NCI-H524 (cell line): ENCODE data around the gene PAWR.
"Not testable (repeated sequence)": the region's sequence is repeated elsewhere in the genome, so short reads cannot be mapped to it uniquely, and the experiment has no call there.

Experiments used
- DNase-seq, 2 experiments: peaks; one replicate each; lab custom pipeline; 2025; lab: John Stamatoyannopoulos, UW

Gene PAWR

GRCh38 chr12:79591988-79592387 lies 98.8 kb downstream of the PAWR start:
- DNase-seq: no peak

- DNase-seq: no peak
These were observed 100.0 kb downstream of the PAWR start for GRCh38 chr12:79590751-79591150.

- DNase-seq: no peak
These were observed 103.4 kb downstream of the PAWR start for GRCh38 chr12:79587368-79587767.

- DNase-seq: no peak
These were observed 105.6 kb downstream of the PAWR start for GRCh38 chr12:79585147-79585546.

- DNase-seq: no peak
These were observed 116.9 kb downstream of the PAWR start for GRCh38 chr12:79573820-79574219.

- no peak for DNase-seq
These were observed 121.1 kb downstream of the PAWR start for GRCh38 chr12:79569679-79570078.

GRCh38 chr12:79567175-79567563 lies 123.6 kb downstream of the PAWR start:
- DNase-seq: no peak

- no peak for DNase-seq
These were observed 124.2 kb downstream of the PAWR start for GRCh38 chr12:79566452-79567174.

GRCh38 chr12:79564727-79565350 lies 125.9 kb downstream of the PAWR start:
- not testable (repeated sequence) for DNase-seq

- no peak for DNase-seq
These were observed 127.6 kb downstream of the PAWR start for GRCh38 chr12:79563021-79563740.

GRCh38 chr12:79561401-79562132 lies 129.2 kb downstream of the PAWR start:
- no peak for DNase-seq

- DNase-seq: no peak
These were observed 130.4 kb downstream of the PAWR start for GRCh38 chr12:79560225-79560889.

GRCh38 chr12:79559591-79559990 lies 131.2 kb downstream of the PAWR start:
- no peak for DNase-seq

GRCh38 chr12:79558924-79559469 lies 131.8 kb downstream of the PAWR start:
- DNase-seq: no peak

GRCh38 chr12:79557690-79558315 lies 133.0 kb downstream of the PAWR start:
- DNase-seq: no peak

- peak in 1 of 2 experiments; percentile 24 for DNase-seq
These were observed 135.5 kb downstream of the PAWR start for GRCh38 chr12:79555028-79555925.

- DNase-seq: no peak
These were observed 136.7 kb downstream of the PAWR start for GRCh38 chr12:79553863-79554574.

GRCh38 chr12:79552192-79552591 lies 138.6 kb downstream of the PAWR start:
- DNase-seq: no peak

GRCh38 chr12:79549531-79550271 lies 141.1 kb downstream of the PAWR start:
- no peak for DNase-seq
